Fibroblast of villous mesenchyme (primary cell): ENCODE results near the gene CLIC3. TPM values are rescaled to one million over a fixed set of nuclear protein-coding genes. Genes with fewer than 3 reads are reported as not detected.

ENCODE experiments used
- DNase-seq: peaks from one replicate; pipeline ENCODE4 v3.0.0-alpha.2; 2010; ENCODE audit warnings: low read depth
- H3K4me3 ChIP-seq: 2 replicates; pipeline ENCODE4 v1.5.1; 2011; ENCODE audit warnings: low read depth, mild to moderate bottlenecking, low read length
- total RNA-seq: library from RNA; depleted of rRNA; stranded (reverse); fragments of >200 nt; gene quantifications from 2 replicates; pipeline ENCODE4 v1.2.3, GENCODE V29; 2012
- TF ChIP-seq, protein P1 (sequence below): IDR thresholded peaks from 2 replicates; pipeline ENCODE4 v1.5.1; 2012; ENCODE audit warnings: low read depth, mild to moderate bottlenecking, low read length; ENCODE audit not compliant: insufficient read depth

Gene CLIC3
- total RNA-seq, 1 donor, result 43.2 TPM

DNA sequence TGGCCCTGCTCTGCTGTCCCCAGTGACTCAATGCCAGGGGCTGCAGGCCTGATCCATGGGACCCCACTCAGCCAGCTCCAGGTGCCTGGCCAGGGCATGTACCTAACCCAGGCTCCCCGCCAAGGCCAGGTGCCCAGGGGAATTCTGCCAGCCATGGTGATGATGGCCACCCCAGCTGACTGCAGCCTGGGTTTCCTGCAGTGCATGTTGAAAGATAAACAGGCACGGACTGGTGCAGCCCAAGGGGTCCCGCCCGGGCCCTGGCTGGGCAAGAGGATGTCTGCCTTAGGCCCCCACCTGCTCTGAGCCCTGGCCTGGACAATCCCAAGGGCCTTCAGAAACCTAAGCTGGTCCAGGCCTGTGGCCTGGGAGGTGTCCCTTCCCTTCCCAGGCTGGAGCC, 30.5 kb upstream of the CLIC3 start:
- no peak for DNase-seq
- peak overlapping the region; percentile 7 for H3K4me3 ChIP-seq
- TF ChIP-seq, protein P1, sequence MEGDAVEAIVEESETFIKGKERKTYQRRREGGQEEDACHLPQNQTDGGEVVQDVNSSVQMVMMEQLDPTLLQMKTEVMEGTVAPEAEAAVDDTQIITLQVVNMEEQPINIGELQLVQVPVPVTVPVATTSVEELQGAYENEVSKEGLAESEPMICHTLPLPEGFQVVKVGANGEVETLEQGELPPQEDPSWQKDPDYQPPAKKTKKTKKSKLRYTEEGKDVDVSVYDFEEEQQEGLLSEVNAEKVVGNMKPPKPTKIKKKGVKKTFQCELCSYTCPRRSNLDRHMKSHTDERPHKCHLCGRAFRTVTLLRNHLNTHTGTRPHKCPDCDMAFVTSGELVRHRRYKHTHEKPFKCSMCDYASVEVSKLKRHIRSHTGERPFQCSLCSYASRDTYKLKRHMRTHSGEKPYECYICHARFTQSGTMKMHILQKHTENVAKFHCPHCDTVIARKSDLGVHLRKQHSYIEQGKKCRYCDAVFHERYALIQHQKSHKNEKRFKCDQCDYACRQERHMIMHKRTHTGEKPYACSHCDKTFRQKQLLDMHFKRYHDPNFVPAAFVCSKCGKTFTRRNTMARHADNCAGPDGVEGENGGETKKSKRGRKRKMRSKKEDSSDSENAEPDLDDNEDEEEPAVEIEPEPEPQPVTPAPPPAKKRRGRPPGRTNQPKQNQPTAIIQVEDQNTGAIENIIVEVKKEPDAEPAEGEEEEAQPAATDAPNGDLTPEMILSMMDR, result no peak

DNA sequence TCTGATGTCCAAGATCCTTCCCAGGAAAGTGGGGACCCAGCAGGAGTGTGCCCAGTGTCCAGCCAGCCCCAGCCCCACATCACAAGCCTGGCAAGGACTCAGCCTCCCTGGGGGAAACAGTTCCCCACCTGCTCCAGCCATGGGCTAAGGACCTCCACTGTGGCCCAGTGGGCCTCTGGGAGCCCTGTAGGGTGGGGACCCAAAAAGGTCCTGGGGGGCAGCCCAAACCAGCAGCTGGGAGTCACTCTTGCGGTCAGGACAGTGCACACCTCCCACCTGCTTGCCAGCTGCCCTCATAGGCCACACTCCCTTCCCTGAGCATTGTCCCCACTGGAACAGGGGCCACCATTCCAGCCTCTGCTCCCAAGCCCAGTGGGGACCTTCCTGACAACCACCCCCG, 30.0 kb upstream of the CLIC3 start:
- no peak overlapping the region for H3K4me3 ChIP-seq
- DNase-seq, result no peak
- TF ChIP-seq, protein P1, result no peak

DNA sequence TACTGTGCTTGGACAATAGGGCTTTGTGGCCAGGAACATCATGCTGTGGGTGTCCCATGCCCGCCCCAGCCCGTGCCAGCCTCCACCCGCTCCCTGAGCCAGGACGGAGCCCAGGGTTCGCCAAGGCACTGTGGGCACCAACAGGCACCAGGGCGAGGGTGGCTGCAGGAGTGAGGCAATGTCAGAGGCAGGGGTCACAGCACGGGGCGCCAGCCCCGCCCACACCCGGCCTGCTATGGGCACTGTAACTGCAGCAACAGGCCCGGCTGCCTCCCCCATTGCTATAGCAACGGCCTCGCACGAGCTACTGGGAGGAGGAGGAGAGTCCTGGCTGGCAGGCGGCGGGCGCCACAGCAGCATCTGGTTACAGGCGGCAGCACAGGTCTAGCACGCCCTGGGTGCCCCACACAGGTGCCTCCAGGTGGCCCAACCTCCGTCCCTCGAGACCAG, 29.2 kb upstream of the CLIC3 start:
- TF ChIP-seq, protein P1, result no peak
- H3K4me3 ChIP-seq, result no peak overlapping the region
- DNase-seq, result no peak

DNA sequence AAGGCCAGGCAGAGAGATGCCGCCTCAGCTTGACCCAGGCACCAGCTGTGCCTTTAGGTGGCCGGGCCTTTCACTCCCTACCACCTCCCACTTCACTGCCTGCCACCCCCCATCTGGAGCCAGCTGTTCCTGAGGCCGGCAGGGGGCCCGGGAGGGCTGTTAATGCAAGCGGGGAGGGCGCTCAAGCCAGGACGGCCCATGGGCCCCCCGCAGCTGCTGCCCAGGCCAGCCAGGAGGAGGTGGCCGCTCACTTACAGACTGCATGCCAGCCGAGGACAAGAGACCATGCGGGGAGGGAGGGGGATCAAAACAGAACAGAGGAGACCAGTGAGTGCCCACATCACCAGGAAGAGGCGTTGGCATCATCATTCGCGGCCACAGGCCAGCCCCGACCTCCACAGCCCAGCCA, 27.2 kb upstream of the CLIC3 start:
- TF ChIP-seq, protein P1, result no peak
- no peak overlapping the region for H3K4me3 ChIP-seq
- DNase-seq, result no peak

DNA sequence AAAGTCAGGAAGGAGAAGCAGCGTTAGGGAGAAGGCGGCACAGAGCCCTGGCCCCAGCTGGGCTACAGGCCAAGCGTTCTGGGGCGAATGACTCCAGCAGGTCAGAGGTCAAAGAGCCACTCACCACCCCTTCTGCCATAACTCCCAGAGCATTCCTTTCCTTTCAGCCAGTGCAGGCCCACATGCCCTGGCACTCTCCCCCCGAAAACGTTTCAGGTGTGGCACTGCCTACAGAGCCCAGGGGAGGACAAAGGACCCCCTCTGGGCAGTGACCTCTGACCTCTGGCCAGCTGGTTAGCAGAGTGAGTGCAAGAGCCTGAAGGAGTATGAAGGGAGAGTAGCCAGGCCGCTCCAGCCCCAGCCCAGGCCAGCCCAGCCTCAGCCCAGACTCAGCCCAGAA, 26.8 kb upstream of the CLIC3 start:
- DNase-seq, result peak; percentile 27
- H3K4me3 ChIP-seq, result no peak overlapping the region
- TF ChIP-seq, protein P1, result no peak

DNA sequence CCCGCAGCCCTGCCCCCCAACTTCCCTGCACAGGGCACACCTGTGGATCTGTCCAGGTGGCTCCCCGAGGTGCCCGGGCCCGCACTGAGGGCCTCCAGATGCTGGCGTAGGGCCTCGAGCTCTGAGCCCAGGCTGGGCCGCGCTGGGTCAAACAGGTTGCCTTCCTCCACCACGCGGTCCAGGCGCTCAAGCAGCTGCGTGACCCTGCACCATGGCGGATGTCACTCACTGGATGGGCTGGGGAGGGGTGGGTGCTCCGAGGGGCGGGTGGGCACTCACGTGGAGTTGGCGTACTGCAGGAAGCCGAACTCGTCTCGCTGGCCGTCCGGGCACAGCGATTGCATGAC, 26.3 kb upstream of the CLIC3 start:
- TF ChIP-seq, protein P1, result no peak
- no peak overlapping the region for H3K4me3 ChIP-seq
- no peak for DNase-seq

DNA sequence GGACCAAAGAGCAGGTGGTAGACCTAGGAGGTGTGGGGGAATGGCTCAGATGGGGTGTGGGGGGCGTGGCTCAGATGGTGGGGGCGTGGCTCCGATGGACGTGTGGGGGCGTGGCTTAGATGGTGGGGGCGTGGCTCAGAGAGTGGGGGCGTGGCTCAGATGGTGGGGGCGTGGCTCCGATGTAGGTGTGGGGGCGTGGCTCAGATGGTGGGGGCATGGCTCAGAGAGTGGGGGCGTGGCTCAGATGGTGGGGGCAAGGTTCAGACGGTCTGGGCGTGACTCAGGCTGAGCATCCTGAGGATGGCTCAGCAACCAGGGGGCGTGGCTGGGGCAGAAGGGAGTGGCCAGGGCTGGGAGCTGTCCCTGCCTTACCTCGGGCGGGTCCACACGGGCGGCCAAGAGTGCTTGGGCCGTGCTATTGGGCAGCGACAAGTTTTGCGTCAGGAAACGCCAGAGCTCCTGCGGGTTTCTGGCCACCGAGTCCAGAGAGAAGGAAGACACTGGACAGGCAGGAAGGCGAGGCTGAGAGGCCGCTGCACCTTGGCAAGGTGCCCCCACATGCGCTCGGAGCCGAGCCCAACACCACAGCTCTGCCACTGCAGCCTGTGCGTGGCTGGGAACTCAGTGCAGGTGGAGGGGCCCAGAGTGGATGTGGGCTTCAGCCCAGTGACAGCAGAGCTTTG, 25.8 kb upstream of the CLIC3 start:
- peak; percentile 57 for DNase-seq
- TF ChIP-seq, protein P1, result no peak
- H3K4me3 ChIP-seq, result no peak overlapping the region
